HPDE6-E6E7 (cell line): ENCODE measurements around the gene C11orf86.
"Not testable (repeated sequence)": the region's sequence is repeated elsewhere in the genome, so short reads cannot be mapped to it uniquely, and the experiment has no call there.

Experiments
- DNase-seq: peaks from one replicate; pipeline ENCODE4 v3.0.0; 2011; ENCODE audit warnings: missing footprints; ENCODE audit errors: extremely low spot score

The C11orf86 gene

GRCh38 chr11:66989360-66989759, 14.3 kb downstream of the C11orf86 start:
- not testable (repeated sequence) for DNase-seq

- DNase-seq: no peak
Measured at GRCh38 chr11:66992041-66992440, 16.9 kb downstream of the C11orf86 start.

GRCh38 chr11:66996609-66997273, 21.6 kb downstream of the C11orf86 start:
- DNase-seq: no peak

- DNase-seq: no peak
Measured at GRCh38 chr11:66999555-66999954, 24.5 kb downstream of the C11orf86 start.

- no peak for DNase-seq
Measured at GRCh38 chr11:67001332-67001731, 26.2 kb downstream of the C11orf86 start.

DNA sequence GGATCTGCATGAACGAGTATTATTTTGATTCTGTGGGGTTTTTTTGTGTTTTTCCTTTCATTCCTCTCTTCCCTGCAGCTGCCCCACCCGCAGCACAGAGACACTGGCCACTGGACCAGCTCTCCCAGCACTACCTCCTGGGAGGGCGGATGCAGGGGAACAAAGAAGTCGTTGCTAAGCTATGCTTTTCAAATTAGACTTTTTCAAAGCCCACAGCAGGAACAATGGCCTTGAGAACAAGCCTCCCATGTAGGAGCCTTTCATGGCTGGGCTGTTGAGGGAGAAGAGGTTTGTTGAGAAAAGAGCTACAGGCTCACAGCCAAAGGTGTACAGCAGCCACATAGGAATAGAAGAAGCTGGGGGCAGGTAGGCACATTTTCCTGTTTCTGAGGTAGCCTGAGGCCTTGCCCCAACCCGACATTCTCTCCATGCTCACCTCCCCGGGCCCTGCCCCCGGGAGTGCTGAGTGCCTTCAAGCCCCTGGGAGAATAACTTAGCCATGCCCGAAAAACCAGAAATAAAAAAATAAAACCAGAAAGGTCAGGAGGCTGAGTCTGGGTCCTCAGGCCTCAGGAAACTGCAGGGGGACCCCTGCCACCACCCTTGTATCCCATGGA, 27.3 kb downstream of the C11orf86 start:
- no peak for DNase-seq

DNA sequence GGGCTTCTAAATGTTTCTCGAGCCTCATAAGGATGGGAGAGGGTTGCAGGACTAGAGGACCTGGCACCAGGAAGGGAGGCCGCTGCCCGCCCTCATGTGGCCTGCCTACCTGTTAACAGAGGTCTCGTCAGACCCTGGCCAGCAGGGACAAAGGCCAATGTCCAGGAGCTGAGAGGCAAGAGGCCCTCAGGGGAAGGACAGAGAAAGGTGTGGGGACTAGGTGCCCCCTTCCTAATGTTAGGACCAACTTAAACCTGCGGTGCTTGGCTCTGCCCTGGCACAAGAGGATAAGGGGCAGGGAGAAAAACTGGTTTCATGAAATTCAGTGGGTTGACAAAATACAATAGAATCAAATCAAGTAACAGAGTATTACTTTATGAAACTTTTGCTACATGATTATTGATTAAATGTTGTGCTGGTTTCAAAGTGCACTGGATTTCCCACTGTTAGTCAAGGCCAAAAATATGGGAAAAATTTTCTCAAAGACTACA, 27.9 kb downstream of the C11orf86 start:
- no peak for DNase-seq

DNA sequence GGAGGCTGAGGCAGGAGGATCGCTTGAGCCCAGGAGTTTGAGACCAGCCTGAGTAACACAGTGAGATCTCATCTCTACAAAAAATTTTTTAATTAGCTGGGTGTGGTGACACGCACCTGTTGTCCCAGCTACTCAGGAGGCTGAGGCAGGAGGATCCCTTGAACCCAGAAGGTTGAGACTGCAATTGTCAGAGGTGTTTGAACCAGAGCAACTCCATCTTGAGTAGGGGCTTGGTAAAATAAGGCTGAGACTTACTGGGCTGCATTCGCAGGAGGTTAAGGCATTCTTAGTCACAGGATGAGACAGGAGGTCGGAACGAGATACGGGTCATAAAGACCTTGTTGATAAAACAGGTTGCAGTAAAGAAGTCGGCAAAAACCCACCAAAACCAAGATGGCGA, 30.1 kb downstream of the C11orf86 start:
- DNase-seq: not testable (repeated sequence)

DNA sequence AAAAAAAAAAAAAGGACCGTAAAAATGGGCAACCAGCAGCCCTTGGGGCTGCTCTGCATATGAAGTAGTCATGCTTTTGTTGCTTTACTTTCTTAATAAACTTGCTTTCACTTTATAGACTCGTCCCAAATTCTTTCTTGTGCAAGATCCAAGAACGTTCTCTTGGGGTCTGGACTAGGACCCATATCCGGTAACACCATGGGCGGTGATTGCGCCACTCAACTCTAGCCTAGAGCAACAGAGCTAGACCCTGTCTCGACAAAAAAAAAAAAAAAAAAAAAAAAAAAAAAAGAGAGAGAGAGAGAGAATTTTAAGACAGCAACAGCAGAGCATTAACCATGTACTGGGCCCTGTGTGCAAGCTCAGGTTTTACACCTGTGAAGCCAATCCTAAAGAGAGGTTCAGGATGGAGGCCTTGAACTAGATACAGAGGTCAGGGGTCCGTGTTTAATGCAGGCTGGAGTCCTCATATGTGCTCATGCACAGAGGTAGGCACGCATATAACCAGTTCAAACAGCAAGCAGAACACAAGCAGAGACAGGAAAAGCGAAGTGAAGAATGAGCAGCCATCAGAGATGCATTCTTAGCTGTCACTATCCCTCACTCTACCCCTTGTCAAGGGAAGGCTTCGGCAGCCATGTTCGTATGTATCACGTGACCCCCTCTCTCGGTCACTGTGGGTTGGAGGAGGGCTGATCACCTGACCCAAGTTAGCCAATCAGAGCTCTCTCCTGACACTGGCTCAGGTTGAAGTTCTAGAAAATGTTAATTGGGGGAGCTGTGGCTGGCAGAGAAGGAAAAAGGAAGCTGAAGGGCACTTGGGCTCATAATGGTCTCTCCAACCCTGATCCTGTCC, 31.2 kb downstream of the C11orf86 start:
- DNase-seq: no peak

GRCh38 chr11:67007126-67007525, 32.0 kb downstream of the C11orf86 start:
- no peak for DNase-seq

DNA sequence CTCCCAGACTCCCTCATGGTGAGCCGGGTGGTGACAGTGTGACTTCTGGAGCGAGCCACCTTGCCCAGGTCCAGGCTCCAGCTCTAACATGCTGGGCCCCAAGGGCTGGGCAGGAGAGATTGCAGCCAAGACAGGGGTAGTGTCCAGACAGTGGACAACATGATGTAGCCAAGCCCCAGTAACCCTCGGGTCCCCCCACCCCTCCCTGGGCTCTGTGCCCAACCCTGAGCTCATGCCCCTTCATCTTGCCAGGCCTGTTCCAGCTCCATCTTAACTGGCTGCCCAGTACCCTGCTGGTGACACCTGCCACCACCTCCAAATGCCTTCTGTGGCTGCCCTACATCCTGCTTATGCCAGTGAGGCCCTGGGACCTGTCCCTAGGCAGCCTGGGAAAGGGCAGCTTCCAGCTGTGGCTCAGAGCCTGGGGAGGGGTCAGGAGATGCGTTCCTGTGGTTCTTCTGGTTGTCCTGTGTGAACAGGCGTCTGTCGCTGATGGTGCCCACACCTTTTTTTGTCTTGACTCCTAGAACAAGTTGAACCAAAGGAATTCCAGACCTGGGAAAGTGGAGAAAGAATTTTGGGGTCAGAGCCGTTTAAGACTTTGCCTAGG, 35.3 kb downstream of the C11orf86 start:
- no peak for DNase-seq

GRCh38 chr11:67013511-67014045, 38.5 kb downstream of the C11orf86 start:
- no peak for DNase-seq

DNA sequence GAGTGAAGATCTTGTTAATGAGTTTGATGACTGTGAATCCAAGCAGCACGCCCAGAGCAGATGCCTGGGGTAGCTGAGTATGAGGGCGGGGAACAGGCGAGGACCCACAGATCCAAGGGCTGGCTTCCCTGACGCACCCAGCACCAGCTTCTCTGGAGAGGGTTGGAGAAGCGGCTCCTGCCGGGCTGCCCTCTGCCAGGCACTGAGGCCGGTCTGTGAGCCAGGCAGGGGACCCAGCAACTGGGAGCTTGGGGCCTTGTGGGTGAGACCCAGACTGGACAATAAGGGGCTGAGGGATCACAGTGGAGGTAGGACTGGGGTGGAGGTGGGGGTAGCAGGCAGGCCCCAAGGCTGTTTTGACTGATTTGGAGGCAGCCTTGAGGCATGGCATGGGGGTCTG, 39.2 kb downstream of the C11orf86 start:
- DNase-seq: no peak

DNA sequence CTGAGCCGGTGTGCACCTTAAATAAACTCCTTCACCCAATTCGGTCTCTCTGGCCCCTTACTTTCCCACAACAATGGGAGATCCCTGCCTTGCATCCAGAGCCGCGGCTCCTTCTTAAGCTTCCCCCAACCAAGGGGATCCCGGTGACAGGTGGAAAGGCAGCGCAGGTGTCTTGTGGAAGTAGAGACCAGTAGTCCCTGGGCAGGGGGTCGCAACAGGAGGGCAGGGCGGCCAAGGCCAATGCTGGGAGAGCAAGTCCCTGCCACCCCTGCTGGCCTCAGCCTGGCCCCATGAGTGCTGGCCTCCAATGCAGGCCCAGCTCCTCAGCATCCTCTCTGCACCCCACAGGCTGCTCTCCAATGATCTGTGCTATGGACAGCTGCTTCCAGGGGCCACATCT, 39.9 kb downstream of the C11orf86 start:
- no peak for DNase-seq

- DNase-seq: no peak
Measured at GRCh38 chr11:67016550-67016949, 41.4 kb downstream of the C11orf86 start.

DNA sequence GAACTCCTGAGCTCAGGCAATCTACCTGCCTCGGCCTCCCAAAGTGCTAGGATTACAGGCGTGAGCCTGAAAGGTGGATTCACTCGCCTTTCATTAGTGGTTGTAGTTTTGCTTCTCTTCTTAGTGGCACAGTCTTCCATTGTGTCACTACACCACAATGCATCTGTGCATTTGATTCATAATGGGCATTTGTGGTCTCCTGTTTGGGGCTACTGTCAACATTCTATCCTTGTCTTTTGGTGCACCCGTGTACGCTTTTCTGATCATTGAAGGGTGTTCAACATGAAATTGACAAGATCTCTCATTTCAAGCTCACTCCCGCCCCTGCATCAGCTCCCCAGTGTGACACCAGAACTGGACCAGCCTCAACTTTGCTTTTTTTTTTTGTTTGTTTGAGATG, 45.8 kb downstream of the C11orf86 start:
- no peak for DNase-seq

DNA sequence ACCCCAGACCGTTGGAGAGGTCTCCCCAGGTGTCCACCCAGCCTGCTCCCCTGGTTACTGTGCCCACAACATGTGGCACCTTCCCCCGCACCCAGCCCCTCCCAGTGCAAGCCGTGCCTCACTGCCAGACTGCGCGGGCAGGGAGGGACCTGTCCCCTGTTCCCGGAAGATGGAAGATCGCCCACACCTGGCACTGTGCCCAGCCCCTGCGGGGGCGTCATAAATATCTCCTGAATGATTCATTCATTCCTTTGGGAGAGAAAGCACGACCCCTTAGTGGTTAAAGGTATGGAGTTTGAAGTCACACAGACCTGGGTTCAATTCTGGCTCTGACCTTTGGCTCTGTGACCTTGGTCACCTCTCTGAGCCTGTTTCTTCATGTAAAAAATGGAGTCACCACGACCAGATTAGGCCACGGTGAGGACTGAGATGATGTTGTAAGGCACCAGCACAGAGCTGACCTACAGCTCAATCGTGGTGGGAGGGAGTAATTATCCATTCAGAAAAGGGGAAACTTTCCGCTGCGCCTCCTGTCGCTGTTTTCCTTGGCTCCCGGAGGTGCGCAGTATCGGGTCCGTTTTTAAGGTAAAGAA, 47.3 kb downstream of the C11orf86 start:
- DNase-seq: no peak

GRCh38 chr11:67022961-67023956, 48.2 kb downstream of the C11orf86 start, which contains the start of gene SYT12:
TSS of gene SYT12 (plus strand) at chr11:67023134. CDS start at chr11:67030145, 7,011 bp downstream.
- DNase-seq: no peak

GRCh38 chr11:67023957-67024353, 48.9 kb downstream of the C11orf86 start:
- no peak for DNase-seq

GRCh38 chr11:67024410-67024809, 49.3 kb downstream of the C11orf86 start:
- no peak for DNase-seq
